ENCODE data around the gene DISP2. TPM values are rescaled to one million over a fixed set of nuclear protein-coding genes. Genes with fewer than 3 reads are reported as not detected.

DISP2 gene
- total RNA-seq, 1 experiment from 2014 or later = 1.3 TPM

DNA sequence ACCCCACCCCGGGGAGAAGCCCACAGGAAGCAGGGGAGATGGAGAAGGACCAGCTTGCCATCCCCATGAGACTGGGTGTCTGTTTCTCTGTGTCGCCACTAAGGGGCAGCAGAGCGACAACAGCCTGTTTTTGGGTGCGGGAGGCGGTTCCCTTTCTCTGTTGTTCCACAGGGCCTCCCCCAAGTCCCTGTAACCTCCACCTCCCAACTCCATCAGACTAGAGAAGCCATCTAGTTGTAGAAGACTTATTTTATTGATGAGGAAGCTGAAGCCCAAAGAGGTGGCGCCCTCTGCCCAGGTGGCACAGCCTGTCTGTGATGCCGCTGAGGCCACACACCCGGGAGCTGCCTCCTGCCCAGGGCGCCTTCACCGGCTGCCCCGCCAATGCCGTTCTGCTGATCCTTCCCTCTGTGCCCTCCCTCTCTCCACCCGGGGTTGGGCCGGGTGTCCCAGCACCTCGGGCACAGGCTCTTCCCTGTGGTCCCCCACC lies 13.3 kb upstream of the DISP2 start:
- Mint-ChIP-seq H3K4me3 (ENCODE audit: low read depth, unreplicated experiment) (no peak overlapping the region), H3K9me3 (ENCODE audit: low read depth, unreplicated experiment) (no peaks in the 10 kb centered on the region), H3K27ac (ENCODE audit: unreplicated experiment) (no peak overlapping the region), H3K4me1 (ENCODE audit: low read depth, unreplicated experiment) (peaks cover 29% of the 10 kb centered on the region), H3K36me3 (ENCODE audit: insufficient read depth, unreplicated experiment) (peaks cover 14% of the 10 kb centered on the region), H3K27me3 (ENCODE audit: unreplicated experiment) (no peaks in the 10 kb centered on the region)
- DNase-seq = peak; percentile 58
- CTCF ChIA-PET = interaction anchor here (0.7 to 1.7 kb wide), 5 partner anchors 11 to 95 kb away, joined by 3 to 6 read pairs (median 3); partner anchors contain the start of gene DISP2
- TF ChIP-seq, protein P1, sequence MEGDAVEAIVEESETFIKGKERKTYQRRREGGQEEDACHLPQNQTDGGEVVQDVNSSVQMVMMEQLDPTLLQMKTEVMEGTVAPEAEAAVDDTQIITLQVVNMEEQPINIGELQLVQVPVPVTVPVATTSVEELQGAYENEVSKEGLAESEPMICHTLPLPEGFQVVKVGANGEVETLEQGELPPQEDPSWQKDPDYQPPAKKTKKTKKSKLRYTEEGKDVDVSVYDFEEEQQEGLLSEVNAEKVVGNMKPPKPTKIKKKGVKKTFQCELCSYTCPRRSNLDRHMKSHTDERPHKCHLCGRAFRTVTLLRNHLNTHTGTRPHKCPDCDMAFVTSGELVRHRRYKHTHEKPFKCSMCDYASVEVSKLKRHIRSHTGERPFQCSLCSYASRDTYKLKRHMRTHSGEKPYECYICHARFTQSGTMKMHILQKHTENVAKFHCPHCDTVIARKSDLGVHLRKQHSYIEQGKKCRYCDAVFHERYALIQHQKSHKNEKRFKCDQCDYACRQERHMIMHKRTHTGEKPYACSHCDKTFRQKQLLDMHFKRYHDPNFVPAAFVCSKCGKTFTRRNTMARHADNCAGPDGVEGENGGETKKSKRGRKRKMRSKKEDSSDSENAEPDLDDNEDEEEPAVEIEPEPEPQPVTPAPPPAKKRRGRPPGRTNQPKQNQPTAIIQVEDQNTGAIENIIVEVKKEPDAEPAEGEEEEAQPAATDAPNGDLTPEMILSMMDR (IDR thresholded peaks at IDR 0.05; ENCODE audit: unreplicated experiment) = peak; percentile 41
- intact Hi-C loops (cut with micrococcal nuclease; ENCODE audit: unreplicated experiment) = no loop called here
- no TSS peak for BruUV-seq (replicated peaks)

DNA sequence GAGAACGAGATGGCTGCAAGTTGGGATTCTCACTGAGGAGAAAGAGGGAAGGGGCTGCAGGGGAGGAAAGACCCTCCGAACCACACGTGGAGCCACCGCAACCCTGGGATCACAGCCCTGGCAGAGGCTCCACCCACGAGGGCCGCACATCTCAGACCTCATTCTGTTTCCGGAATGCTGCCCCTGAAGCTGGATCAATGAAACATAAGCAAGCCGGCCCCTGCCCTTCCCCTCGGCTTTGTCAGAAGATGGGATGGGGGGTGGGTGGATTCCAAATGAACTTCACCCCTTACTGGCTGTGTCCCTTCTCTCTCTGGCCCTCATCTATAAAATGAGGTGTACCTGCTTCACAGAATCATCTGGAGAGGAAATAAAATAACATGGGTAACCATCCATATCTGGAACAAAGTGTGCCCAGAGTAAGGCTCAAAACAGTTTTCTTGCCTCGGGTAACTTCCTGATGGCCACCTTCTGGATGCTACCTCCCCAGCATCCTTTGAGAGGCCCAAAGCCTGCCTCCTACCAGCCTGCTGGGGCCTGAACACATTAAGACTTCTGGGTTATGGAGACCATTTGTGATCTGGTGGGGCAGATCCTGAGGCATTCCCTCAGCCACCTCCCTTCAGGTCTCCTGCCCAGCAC lies 12.7 kb upstream of the DISP2 start:
- CTCF ChIA-PET = interaction anchor here (1.7 kb wide), 1 partner anchor 12 kb away, joined by 6 read pairs; the partner anchor contains the start of gene DISP2
- intact Hi-C loops (cut with micrococcal nuclease; ENCODE audit: unreplicated experiment) = no loop called here
- TF ChIP-seq, protein P1 (IDR thresholded peaks at IDR 0.05; ENCODE audit: unreplicated experiment) = no peak
- no peak for DNase-seq
- Mint-ChIP-seq H3K4me3 (ENCODE audit: low read depth, unreplicated experiment) (no peak overlapping the region), H3K9me3 (ENCODE audit: low read depth, unreplicated experiment) (no peaks in the 10 kb centered on the region), H3K27ac (ENCODE audit: unreplicated experiment) (no peak overlapping the region), H3K27me3 (ENCODE audit: unreplicated experiment) (no peaks in the 10 kb centered on the region), H3K4me1 (ENCODE audit: low read depth, unreplicated experiment) (peaks cover 29% of the 10 kb centered on the region), H3K36me3 (ENCODE audit: insufficient read depth, unreplicated experiment) (peaks cover 8% of the 10 kb centered on the region)
- BruUV-seq (replicated peaks) = no TSS peak

DNA sequence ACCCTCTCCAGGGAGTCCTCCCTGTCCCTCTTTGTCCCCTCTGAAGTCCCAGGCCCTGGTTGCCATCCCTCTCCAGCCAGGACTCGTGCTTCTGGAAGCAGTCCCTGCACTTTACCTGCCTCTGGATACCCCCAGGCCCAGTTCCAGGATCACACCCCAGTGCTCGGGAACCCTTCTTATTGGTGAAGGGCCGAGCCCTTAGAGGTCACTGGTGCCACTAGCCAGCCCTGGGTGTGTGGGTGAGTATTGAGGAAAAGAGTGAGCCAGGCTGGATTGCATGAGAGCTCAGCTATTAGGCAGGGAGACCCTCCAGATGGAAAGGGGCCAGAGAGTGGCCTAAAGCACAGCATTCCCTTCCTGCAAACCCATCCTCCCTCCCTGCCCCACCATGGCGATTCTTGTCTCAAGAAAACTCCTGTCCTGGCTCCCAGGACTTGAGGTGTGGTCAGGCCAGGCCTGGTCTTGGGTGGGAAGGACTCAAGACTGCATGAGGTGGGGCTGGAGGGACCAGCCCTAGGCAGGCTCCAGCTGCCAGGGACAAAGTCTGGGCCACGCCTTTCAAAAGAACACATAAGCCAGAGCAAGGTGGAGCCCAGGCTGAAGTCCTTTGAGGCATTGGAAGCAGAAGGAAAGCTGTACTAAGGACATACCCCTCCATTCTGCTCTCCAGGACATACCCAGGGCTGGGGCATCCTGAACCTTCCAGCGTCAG lies 12.0 kb upstream of the DISP2 start:
- no peak for DNase-seq
- no TSS peak for BruUV-seq (replicated peaks)
- intact Hi-C loops (cut with micrococcal nuclease; ENCODE audit: unreplicated experiment) = no loop called here
- H3K36me3 Mint-ChIP-seq (ENCODE audit: insufficient read depth, unreplicated experiment) = peaks cover 1% of the 10 kb centered on the region
- TF ChIP-seq, protein P1 (IDR thresholded peaks at IDR 0.05; ENCODE audit: unreplicated experiment) = no peak
- H3K27ac Mint-ChIP-seq (ENCODE audit: unreplicated experiment) = no peak overlapping the region
- H3K4me3 Mint-ChIP-seq (ENCODE audit: low read depth, unreplicated experiment) = no peak overlapping the region
- no peaks in the 10 kb centered on the region for H3K27me3 Mint-ChIP-seq (ENCODE audit: unreplicated experiment)
- CTCF ChIA-PET = no interaction called here
- no peaks in the 10 kb centered on the region for H3K9me3 Mint-ChIP-seq (ENCODE audit: low read depth, unreplicated experiment)
- H3K4me1 Mint-ChIP-seq (ENCODE audit: low read depth, unreplicated experiment) = peaks cover 28% of the 10 kb centered on the region

DNA sequence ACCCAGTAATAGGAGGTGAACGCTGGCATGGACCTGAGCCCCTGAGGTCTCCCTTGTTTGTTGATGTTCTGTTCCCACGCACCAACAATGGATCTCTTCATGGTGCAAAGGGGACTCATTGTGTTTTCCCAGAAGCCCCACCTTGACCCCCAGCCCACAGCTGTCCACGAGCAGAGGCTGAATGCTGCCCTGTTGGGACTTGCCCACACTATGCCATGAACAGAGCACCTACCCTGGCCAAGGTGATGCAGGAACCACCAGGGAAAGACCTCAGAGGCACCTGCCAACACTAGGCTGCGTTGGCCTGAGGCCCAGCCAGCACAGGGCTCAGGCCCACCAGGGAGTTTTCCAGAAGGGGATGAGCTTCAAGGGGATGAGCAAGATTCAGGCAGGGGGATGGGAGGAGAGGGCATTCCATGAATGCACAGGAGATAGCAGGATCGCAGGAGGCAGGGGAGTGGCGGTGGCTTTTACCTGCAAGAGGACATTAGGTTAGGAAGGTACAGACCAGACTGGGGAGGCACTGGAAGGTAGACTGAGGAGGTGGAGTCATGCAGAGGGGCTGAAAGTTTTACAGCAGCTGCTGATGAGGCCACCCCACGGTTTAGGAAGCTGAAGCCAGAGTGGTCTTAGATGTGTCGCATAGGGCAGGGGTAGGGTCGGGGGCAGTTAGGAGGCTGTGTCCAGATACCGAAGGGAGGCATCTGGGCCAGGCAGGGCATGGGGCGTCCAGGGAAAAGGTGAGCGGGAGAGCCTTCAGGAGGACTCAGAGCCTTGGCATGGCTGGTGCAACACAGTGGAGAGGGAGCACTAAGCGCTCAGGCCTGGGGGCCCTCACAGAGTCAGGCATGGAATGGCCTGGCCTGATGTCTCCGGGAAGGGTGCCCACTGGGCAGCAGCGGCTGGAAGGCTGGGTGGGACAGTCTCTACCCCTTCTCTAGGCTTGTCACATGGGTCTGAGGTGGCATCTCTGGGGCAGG lies 11.2 kb upstream of the DISP2 start:
- intact Hi-C loops (cut with micrococcal nuclease; ENCODE audit: unreplicated experiment) = no loop called here
- BruUV-seq (replicated peaks) = no TSS peak
- no peaks in the 10 kb centered on the region for H3K9me3 Mint-ChIP-seq (ENCODE audit: low read depth, unreplicated experiment)
- TF ChIP-seq, protein P1 (IDR thresholded peaks at IDR 0.05; ENCODE audit: unreplicated experiment) = no peak
- CTCF ChIA-PET = no interaction called here
- H3K4me1 Mint-ChIP-seq (ENCODE audit: low read depth, unreplicated experiment) = peaks cover 19% of the 10 kb centered on the region
- no peak overlapping the region for H3K4me3 Mint-ChIP-seq (ENCODE audit: low read depth, unreplicated experiment)
- no peak overlapping the region for H3K27ac Mint-ChIP-seq (ENCODE audit: unreplicated experiment)
- no peak for DNase-seq
- H3K36me3 Mint-ChIP-seq (ENCODE audit: insufficient read depth, unreplicated experiment) = no peaks in the 10 kb centered on the region
- H3K27me3 Mint-ChIP-seq (ENCODE audit: unreplicated experiment) = no peaks in the 10 kb centered on the region

Measured in Calu3 (cell line).